ENCODE measurements around the gene BMAL2. TPM values are rescaled to one million over a fixed set of nuclear protein-coding genes. Genes with fewer than 3 reads are reported as not detected.
A peak's percentile ranks its signal among the peaks of the same experiment; 100 is the strongest.

Gene BMAL2
- total RNA-seq, 4 donors from 2014 or later, result 7.6 to 16.6 (median 10.5) TPM

- H3K27ac ChIP-seq, result no peak overlapping the region
Observed at GRCh38 chr12:27305673-27306456, 26.8 kb upstream of the BMAL2 start.

GRCh38 chr12:27309293-27309994 lies 23.2 kb upstream of the BMAL2 start:
- no peak overlapping the region for H3K4me3 ChIP-seq
- no peaks in the 10 kb centered on the region for H3K27me3 ChIP-seq
- H3K9me3 ChIP-seq, result no peaks in the 10 kb centered on the region
- H3K27ac ChIP-seq, result no peak overlapping the region
- H3K4me1 ChIP-seq, result no peaks in the 10 kb centered on the region
- H3K36me3 ChIP-seq, result peaks cover 44% of the 10 kb centered on the region
- no peak for DNase-seq (ENCODE audit: low spot score in 2 of 2)
- TF ChIP-seq POLR2A (IDR thresholded peaks at IDR 0.05), result no peak
- no peak for TF ChIP-seq EP300 (IDR thresholded peaks at IDR 0.05)
- TF ChIP-seq, protein P1, sequence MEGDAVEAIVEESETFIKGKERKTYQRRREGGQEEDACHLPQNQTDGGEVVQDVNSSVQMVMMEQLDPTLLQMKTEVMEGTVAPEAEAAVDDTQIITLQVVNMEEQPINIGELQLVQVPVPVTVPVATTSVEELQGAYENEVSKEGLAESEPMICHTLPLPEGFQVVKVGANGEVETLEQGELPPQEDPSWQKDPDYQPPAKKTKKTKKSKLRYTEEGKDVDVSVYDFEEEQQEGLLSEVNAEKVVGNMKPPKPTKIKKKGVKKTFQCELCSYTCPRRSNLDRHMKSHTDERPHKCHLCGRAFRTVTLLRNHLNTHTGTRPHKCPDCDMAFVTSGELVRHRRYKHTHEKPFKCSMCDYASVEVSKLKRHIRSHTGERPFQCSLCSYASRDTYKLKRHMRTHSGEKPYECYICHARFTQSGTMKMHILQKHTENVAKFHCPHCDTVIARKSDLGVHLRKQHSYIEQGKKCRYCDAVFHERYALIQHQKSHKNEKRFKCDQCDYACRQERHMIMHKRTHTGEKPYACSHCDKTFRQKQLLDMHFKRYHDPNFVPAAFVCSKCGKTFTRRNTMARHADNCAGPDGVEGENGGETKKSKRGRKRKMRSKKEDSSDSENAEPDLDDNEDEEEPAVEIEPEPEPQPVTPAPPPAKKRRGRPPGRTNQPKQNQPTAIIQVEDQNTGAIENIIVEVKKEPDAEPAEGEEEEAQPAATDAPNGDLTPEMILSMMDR (IDR thresholded peaks at IDR 0.05), result no peak
- TF ChIP-seq POLR2AphosphoS5 (IDR thresholded peaks at IDR 0.05), result no peak
- 92% methylated on average over 2 of the region's 2 CpGs for WGBS

More at GRCh38 chr12:27305673-27306456, 26.8 kb upstream of the BMAL2 start:
- no peaks in the 10 kb centered on the region for H3K4me1 ChIP-seq
- no peak overlapping the region for H3K4me3 ChIP-seq
- no peaks in the 10 kb centered on the region for H3K27me3 ChIP-seq
- TF ChIP-seq EP300 (IDR thresholded peaks at IDR 0.05) (no peak), POLR2AphosphoS5 (IDR thresholded peaks at IDR 0.05) (no peak), POLR2A (IDR thresholded peaks at IDR 0.05) (no peak)
- TF ChIP-seq, protein P1 (IDR thresholded peaks at IDR 0.05), result peak; percentile 10 to 28
- 80% methylated on average over 1 of the region's 1 CpG for WGBS
- peaks cover 31% of the 10 kb centered on the region for H3K36me3 ChIP-seq
- DNase-seq (ENCODE audit: low spot score in 2 of 2), result no peak
- no peaks in the 10 kb centered on the region for H3K9me3 ChIP-seq

- H3K27me3 ChIP-seq, result no peaks in the 10 kb centered on the region
- TF ChIP-seq, protein P1 (IDR thresholded peaks at IDR 0.05), result no peak
- no peak for TF ChIP-seq EP300 (IDR thresholded peaks at IDR 0.05)
- TF ChIP-seq POLR2A (IDR thresholded peaks at IDR 0.05), result no peak
- no peak for TF ChIP-seq POLR2AphosphoS5 (IDR thresholded peaks at IDR 0.05)
- no peak for DNase-seq (ENCODE audit: low spot score in 2 of 2)
- peaks cover 50% of the 10 kb centered on the region for H3K36me3 ChIP-seq
- no peak overlapping the region for H3K27ac ChIP-seq
- no peaks in the 10 kb centered on the region for H3K9me3 ChIP-seq
- H3K4me1 ChIP-seq, result no peaks in the 10 kb centered on the region
- no peak overlapping the region for H3K4me3 ChIP-seq
- 97% methylated on average over 1 of the region's 1 CpG for WGBS
Observed at GRCh38 chr12:27309995-27310315, 22.7 kb upstream of the BMAL2 start.

DNA sequence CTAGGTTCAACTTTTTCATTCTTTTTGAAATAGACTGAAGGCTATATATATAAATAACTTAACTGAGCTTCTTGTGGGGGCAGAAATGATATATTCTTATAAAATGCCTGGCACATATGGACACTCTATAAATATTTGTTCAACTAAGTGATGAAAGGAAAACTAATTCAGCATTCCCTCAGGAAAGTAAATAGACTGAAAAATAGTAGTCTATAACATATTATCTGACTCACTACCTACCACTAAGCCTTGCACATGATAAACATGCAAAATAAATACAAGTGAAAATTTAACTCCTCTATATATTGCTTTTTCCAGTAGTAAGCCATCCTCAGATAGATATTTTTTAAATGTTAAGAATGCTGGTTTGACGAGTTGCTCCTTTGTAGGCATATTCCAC lies 15.7 kb upstream of the BMAL2 start:
- 95% methylated on average over 1 of the region's 1 CpG for WGBS
- peaks cover 72% of the 10 kb centered on the region for H3K36me3 ChIP-seq
- TF ChIP-seq EP300 (IDR thresholded peaks at IDR 0.05) (no peak), POLR2AphosphoS5 (IDR thresholded peaks at IDR 0.05) (no peak), POLR2A (IDR thresholded peaks at IDR 0.05) (no peak)
- TF ChIP-seq, protein P1 (IDR thresholded peaks at IDR 0.05), result no peak

DNA sequence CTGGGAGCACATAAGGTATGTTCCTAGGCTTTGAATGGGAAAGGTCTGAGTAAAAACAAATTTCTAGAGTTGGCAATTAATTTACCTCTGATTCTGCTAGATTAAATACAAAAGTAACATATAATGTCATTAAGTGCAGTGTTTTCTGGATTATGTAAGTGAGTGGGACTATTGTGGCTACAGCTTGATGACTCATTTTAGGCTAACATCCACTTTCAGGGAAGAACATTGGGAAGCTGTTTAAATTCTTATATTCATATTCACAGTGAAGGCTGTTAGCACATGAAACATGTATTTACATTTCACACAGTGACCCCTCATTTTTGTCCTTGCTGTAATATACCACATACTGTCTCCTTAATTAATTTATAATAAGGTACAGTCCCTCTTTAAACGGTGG lies 13.2 kb upstream of the BMAL2 start:
- Histone ChIP-seq H3K27ac (no peak overlapping the region), H3K36me3 (peaks cover 68% of the 10 kb centered on the region)

More for the DNA sequence above, 15.7 kb upstream of the BMAL2 start:
- Histone ChIP-seq H3K9me3 (no peaks in the 10 kb centered on the region), H3K27ac (no peak overlapping the region), H3K4me3 (no peak overlapping the region), H3K27me3 (no peaks in the 10 kb centered on the region), H3K4me1 (no peaks in the 10 kb centered on the region)
- no peak for DNase-seq (ENCODE audit: low spot score in 2 of 2)

More for the DNA sequence above, 13.2 kb upstream of the BMAL2 start:
- no peaks in the 10 kb centered on the region for H3K27me3 ChIP-seq
- no peaks in the 10 kb centered on the region for H3K4me1 ChIP-seq
- DNase-seq (ENCODE audit: low spot score in 2 of 2), result no peak
- TF ChIP-seq POLR2AphosphoS5 (IDR thresholded peaks at IDR 0.05), result no peak
- no peaks in the 10 kb centered on the region for H3K9me3 ChIP-seq
- H3K4me3 ChIP-seq, result no peak overlapping the region
- 29% methylated on average over 1 of the region's 1 CpG for WGBS

Data from suprapubic skin (tissue), 4 donors.